ENCODE data around the gene NOTCH2. TPM values are rescaled to one million over a fixed set of nuclear protein-coding genes. Genes with fewer than 3 reads are reported as not detected.
"Not testable (repeated sequence)": the region's sequence is repeated elsewhere in the genome, so short reads cannot be mapped to it uniquely, and the experiment has no call there.

NOTCH2 gene
- total and polyA plus RNA-seq, 9 of the 15 experiments (the other 6 are each of a cell fraction or from before 2014, with no cell fraction given) = 0.04 to 1.2 (median 0.28) TPM; not detected in 1

- FAIRE-seq; DNase-seq (ENCODE audit: extremely low read depth in 1 of 4, low spot score in 3 of 4); CTCF ChIA-PET (ENCODE audit: low intra/inter-chr PET ratio): not testable (repeated sequence)
These were observed 46.6 kb upstream of the NOTCH2 start for GRCh38 chr1:120116094-120116493.

GRCh38 chr1:120113134-120113533, 43.7 kb upstream of the NOTCH2 start:
- H3K4me3 ChIP-seq; BruUV-seq (replicated peaks); H3K27me3 ChIP-seq (ENCODE audit: control insufficient read depth in 2 of 2, insufficient read depth in 2 of 2, low read length in 2 of 2); in situ Hi-C loops (cut with MboI); intact Hi-C loops (cut with micrococcal nuclease); FAIRE-seq; H3K9me3 ChIP-seq (replicated peaks; ENCODE audit: control insufficient read depth, insufficient read depth, low read depth, low read length); H2AFZ ChIP-seq (ENCODE audit: low read depth, low read length); POLR2A ChIA-PET; H3K4me1 ChIP-seq (replicated peaks in 1 of 2; ENCODE audit: control insufficient read depth in 2 of 2, insufficient read depth in 2 of 2, low read length in 2 of 2); H3K79me2 ChIP-seq (ENCODE audit: control insufficient read depth, insufficient read depth, low read length); H3K27ac ChIP-seq (ENCODE audit: extremely low read depth, low read depth, low read length); CTCF ChIA-PET (ENCODE audit: low intra/inter-chr PET ratio); H3K36me3 ChIP-seq (ENCODE audit: control insufficient read depth, insufficient read depth, low read length); H3K4me2 ChIP-seq (ENCODE audit: insufficient read depth, low read length); H3K9me1 ChIP-seq (ENCODE audit: control insufficient read depth, insufficient read depth, low read length); DNase-seq (ENCODE audit: extremely low read depth in 1 of 4, low spot score in 3 of 4); H4K20me1 ChIP-seq (replicated peaks; ENCODE audit: control insufficient read depth, insufficient read depth, low read length); H3K9ac ChIP-seq (ENCODE audit: insufficient read depth in 1 of 2, low read depth in 2 of 2, low read length in 2 of 2); ATAC-seq: not testable (repeated sequence)
- no CpG with 5 or more reads among the region's 3 CpGs for WGBS (ENCODE audit: insufficient coverage, low coverage, missing lambda C conversion rate)

More at GRCh38 chr1:120116094-120116493, 46.6 kb upstream of the NOTCH2 start:
- H3K9me1 ChIP-seq (ENCODE audit: control insufficient read depth, insufficient read depth, low read length); ATAC-seq; H3K4me2 ChIP-seq (ENCODE audit: insufficient read depth, low read length); H3K36me3 ChIP-seq (ENCODE audit: control insufficient read depth, insufficient read depth, low read length); H3K4me3 ChIP-seq; POLR2A ChIA-PET; intact Hi-C loops (cut with micrococcal nuclease); H2AFZ ChIP-seq (ENCODE audit: low read depth, low read length); H3K4me1 ChIP-seq (replicated peaks in 1 of 2; ENCODE audit: control insufficient read depth in 2 of 2, insufficient read depth in 2 of 2, low read length in 2 of 2); BruUV-seq (replicated peaks); H3K9ac ChIP-seq (ENCODE audit: insufficient read depth in 1 of 2, low read depth in 2 of 2, low read length in 2 of 2); H4K20me1 ChIP-seq (replicated peaks; ENCODE audit: control insufficient read depth, insufficient read depth, low read length); H3K27me3 ChIP-seq (ENCODE audit: control insufficient read depth in 2 of 2, insufficient read depth in 2 of 2, low read length in 2 of 2); H3K79me2 ChIP-seq (ENCODE audit: control insufficient read depth, insufficient read depth, low read length); H3K27ac ChIP-seq (ENCODE audit: extremely low read depth, low read depth, low read length); H3K9me3 ChIP-seq (replicated peaks; ENCODE audit: control insufficient read depth, insufficient read depth, low read depth, low read length); in situ Hi-C loops (cut with MboI): not testable (repeated sequence)
- WGBS (ENCODE audit: insufficient coverage, low coverage, missing lambda C conversion rate) = 0% methylated on average over 2 of the region's 2 CpGs

- H3K9me3 ChIP-seq (replicated peaks; ENCODE audit: control insufficient read depth, insufficient read depth, low read depth, low read length); H3K9ac ChIP-seq (ENCODE audit: insufficient read depth in 1 of 2, low read depth in 2 of 2, low read length in 2 of 2); H2AFZ ChIP-seq (ENCODE audit: low read depth, low read length); ATAC-seq; H3K4me3 ChIP-seq; in situ Hi-C loops (cut with MboI); intact Hi-C loops (cut with micrococcal nuclease); CTCF ChIA-PET (ENCODE audit: low intra/inter-chr PET ratio); H3K4me2 ChIP-seq (ENCODE audit: insufficient read depth, low read length); FAIRE-seq; POLR2A ChIA-PET; BruUV-seq (replicated peaks); H3K36me3 ChIP-seq (ENCODE audit: control insufficient read depth, insufficient read depth, low read length); H3K27ac ChIP-seq (ENCODE audit: extremely low read depth, low read depth, low read length); H3K27me3 ChIP-seq (ENCODE audit: control insufficient read depth in 2 of 2, insufficient read depth in 2 of 2, low read length in 2 of 2); H3K4me1 ChIP-seq (replicated peaks in 1 of 2; ENCODE audit: control insufficient read depth in 2 of 2, insufficient read depth in 2 of 2, low read length in 2 of 2); H3K9me1 ChIP-seq (ENCODE audit: control insufficient read depth, insufficient read depth, low read length); H4K20me1 ChIP-seq (replicated peaks; ENCODE audit: control insufficient read depth, insufficient read depth, low read length); DNase-seq (ENCODE audit: extremely low read depth in 1 of 4, low spot score in 3 of 4); H3K79me2 ChIP-seq (ENCODE audit: control insufficient read depth, insufficient read depth, low read length): not testable (repeated sequence)
- 25% methylated on average over 5 of the region's 5 CpGs for WGBS (ENCODE audit: insufficient coverage, low coverage, missing lambda C conversion rate)
These were observed 42.8 kb upstream of the NOTCH2 start for GRCh38 chr1:120112212-120112611.

GRCh38 chr1:120111771-120112170, 42.3 kb upstream of the NOTCH2 start:
- H3K27me3 ChIP-seq (ENCODE audit: control insufficient read depth in 2 of 2, insufficient read depth in 2 of 2, low read length in 2 of 2); H3K4me1 ChIP-seq (replicated peaks in 1 of 2; ENCODE audit: control insufficient read depth in 2 of 2, insufficient read depth in 2 of 2, low read length in 2 of 2); H3K4me2 ChIP-seq (ENCODE audit: insufficient read depth, low read length); BruUV-seq (replicated peaks); H3K9ac ChIP-seq (ENCODE audit: insufficient read depth in 1 of 2, low read depth in 2 of 2, low read length in 2 of 2); H3K36me3 ChIP-seq (ENCODE audit: control insufficient read depth, insufficient read depth, low read length); DNase-seq (ENCODE audit: extremely low read depth in 1 of 4, low spot score in 3 of 4); H2AFZ ChIP-seq (ENCODE audit: low read depth, low read length); H3K4me3 ChIP-seq; H4K20me1 ChIP-seq (replicated peaks; ENCODE audit: control insufficient read depth, insufficient read depth, low read length); in situ Hi-C loops (cut with MboI); FAIRE-seq; CTCF ChIA-PET (ENCODE audit: low intra/inter-chr PET ratio); H3K9me3 ChIP-seq (replicated peaks; ENCODE audit: control insufficient read depth, insufficient read depth, low read depth, low read length); H3K9me1 ChIP-seq (ENCODE audit: control insufficient read depth, insufficient read depth, low read length); H3K27ac ChIP-seq (ENCODE audit: extremely low read depth, low read depth, low read length); POLR2A ChIA-PET; H3K79me2 ChIP-seq (ENCODE audit: control insufficient read depth, insufficient read depth, low read length); intact Hi-C loops (cut with micrococcal nuclease): not testable (repeated sequence)
- no CpG with 5 or more reads among the region's 3 CpGs for WGBS (ENCODE audit: insufficient coverage, low coverage, missing lambda C conversion rate)
- peak; percentile 37; the same call in 1 of the 3 replicates for ATAC-seq

All from K562 (cell line).